ENCODE results near the gene LIAS. TPM values are rescaled to one million over a fixed set of nuclear protein-coding genes. Genes with fewer than 3 reads are reported as not detected.
A peak's percentile ranks its signal among the peaks of the same experiment; 100 is the strongest.

LIAS gene
- total RNA-seq, 1 donor from 2014 or later = 14.0 TPM

DNA sequence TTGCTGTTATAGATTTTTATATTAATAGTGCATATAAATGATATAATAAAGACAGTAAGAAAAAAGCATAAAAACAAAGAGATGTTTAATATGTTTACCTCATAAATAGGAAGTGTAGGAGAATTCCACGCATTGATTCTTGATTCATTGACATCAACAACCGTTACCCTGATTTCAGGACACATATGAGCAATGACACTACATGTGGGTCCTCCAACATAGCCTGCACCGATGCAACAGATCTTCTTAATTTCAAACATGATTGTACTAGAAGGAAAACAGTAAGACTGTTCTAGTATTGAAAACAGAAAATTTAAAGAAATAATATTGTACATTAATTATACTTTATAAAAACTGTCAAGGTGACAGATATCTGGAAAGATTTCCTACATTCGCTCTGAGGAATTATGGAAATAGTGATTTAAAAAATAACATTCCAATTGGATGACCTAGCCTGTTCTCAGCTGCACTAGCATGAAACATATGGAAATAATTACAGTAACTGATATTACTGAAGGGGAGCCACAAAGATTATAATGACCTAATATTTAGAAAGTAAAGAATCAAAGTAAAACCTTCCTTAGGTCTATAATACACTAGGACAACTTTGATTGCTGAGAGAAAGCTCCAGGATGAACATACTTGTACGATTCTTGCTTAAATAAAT, 62.5 kb downstream of the LIAS start:
- Histone ChIP-seq H3K36me3 (ENCODE audit: control insufficient read depth, insufficient read depth, low read length) (peaks cover 2% of the 10 kb centered on the region), H3K27me3 (ENCODE audit: control insufficient read depth, insufficient read depth, low read length) (no peaks in the 10 kb centered on the region), H3K4me3 (ENCODE audit: low read depth, low read length) (no peak overlapping the region)
- TF ChIP-seq, protein P1, sequence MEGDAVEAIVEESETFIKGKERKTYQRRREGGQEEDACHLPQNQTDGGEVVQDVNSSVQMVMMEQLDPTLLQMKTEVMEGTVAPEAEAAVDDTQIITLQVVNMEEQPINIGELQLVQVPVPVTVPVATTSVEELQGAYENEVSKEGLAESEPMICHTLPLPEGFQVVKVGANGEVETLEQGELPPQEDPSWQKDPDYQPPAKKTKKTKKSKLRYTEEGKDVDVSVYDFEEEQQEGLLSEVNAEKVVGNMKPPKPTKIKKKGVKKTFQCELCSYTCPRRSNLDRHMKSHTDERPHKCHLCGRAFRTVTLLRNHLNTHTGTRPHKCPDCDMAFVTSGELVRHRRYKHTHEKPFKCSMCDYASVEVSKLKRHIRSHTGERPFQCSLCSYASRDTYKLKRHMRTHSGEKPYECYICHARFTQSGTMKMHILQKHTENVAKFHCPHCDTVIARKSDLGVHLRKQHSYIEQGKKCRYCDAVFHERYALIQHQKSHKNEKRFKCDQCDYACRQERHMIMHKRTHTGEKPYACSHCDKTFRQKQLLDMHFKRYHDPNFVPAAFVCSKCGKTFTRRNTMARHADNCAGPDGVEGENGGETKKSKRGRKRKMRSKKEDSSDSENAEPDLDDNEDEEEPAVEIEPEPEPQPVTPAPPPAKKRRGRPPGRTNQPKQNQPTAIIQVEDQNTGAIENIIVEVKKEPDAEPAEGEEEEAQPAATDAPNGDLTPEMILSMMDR (IDR thresholded peaks at IDR 0.05; ENCODE audit: insufficient read depth, low read length, severe bottlenecking) = no peak
- no peak for DNase-seq (ENCODE audit: low read depth)
- no peak for FAIRE-seq

DNA sequence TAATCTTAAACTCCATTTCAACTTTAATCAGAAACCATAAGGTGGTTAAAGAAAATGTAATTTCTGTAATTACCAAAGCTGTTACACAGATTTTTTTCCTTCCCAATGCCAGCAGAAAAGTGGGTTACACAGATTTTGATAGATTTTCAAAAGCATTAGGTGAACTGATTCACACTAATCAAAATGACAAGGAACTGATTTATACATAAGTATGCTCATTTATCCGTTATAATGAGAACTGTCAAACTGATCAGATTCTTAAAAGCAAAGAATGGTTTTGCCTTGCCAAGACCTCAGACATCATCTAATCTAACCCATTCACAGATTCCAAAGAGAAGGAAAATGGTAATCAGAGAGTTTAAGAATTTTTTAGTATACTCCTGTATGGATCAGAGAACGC, 63.2 kb downstream of the LIAS start:
- no peak overlapping the region for H3K4me3 ChIP-seq (ENCODE audit: low read depth, low read length)
- no peaks in the 10 kb centered on the region for H3K27me3 ChIP-seq (ENCODE audit: control insufficient read depth, insufficient read depth, low read length)
- TF ChIP-seq, protein P1 (IDR thresholded peaks at IDR 0.05; ENCODE audit: insufficient read depth, low read length, severe bottlenecking) = no peak
- DNase-seq (ENCODE audit: low read depth) (no peak), FAIRE-seq (no peak)
- H3K36me3 ChIP-seq (ENCODE audit: control insufficient read depth, insufficient read depth, low read length) = peaks cover 2% of the 10 kb centered on the region

DNA sequence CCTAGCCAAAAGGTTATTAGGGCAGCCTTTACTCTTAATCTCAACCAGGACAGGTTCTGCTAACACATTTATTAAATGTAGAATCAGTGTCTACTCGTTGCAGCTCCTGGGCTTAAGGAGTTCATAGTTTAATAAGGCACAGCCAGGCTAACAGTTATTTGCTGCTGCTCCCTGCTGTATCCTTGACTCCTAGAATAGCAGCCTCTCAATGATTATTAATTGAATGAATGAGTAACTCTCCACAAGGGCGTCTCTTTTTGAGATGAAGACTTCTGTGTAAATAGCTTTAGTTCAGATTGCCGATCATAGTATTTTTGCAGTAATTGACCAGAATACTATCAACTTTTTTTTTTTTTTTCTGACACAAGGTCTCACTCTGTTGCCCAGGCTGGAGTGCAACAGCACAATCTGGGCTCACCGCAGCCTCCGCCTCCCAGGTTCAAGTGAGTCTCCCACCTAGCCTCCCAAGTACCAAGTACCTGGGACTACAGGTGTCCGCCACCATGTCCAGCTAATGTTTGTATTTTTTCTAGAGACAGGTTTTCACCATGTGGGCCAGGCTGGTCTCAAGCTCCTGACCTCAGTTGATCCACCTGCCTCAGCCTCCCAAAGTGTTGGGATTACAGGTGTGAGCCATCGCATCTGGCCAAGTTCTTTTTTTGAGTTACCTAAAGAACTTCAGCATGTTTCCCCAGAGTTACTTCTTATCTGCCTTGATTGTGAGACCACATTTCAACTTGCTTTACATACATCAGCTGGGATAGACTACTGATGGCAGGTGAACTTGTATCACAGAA, 65.5 kb downstream of the LIAS start:
- Histone ChIP-seq H3K36me3 (ENCODE audit: control insufficient read depth, insufficient read depth, low read length) (no peaks in the 10 kb centered on the region), H3K27me3 (ENCODE audit: control insufficient read depth, insufficient read depth, low read length) (no peaks in the 10 kb centered on the region), H3K4me3 (ENCODE audit: low read depth, low read length) (no peak overlapping the region)
- no peak for FAIRE-seq
- TF ChIP-seq, protein P1 (IDR thresholded peaks at IDR 0.05; ENCODE audit: insufficient read depth, low read length, severe bottlenecking) = no peak
- DNase-seq (ENCODE audit: low read depth) = no peak

DNA sequence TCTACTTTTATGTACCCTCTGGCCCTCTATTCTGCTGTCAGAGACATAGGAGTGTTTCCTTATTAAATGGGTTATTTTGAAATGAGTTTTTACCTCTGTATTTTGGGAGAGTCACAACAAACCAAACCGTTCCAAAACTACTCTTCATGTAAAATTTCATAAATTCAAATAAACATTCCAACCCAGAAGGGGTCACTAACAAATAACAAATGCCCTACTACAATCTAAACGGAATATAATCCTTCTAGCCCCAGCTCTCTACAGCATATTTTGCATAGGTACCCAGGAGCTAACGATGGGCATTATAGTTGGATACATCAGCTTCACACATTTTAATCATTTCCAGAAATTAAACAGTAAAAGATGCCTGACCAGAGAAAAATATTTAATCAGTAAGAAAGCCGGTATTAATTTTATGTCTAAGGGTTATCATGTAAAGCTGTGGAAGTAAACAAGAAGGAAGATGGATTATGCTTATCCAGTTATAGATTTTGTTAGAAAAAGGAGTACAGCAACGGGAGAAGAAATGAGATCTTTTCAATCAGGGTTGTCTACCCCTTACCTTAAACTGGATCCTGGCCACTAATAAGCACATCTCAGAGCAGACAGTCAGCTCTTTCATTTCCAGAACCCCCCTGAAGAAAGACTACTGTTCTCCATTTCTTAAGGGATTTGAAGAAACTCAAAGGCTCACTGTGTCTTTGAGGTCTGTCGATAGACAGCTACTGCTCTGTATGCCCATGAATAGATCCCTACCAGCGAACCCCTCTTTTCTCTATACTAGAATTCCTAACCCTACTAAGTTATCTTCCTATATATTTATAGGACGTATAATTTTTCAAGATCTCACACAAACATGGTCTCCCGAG, 67.2 kb downstream of the LIAS start:
- no peak for DNase-seq (ENCODE audit: low read depth)
- TF ChIP-seq, protein P1 (IDR thresholded peaks at IDR 0.05; ENCODE audit: insufficient read depth, low read length, severe bottlenecking) = no peak
- Histone ChIP-seq H3K4me3 (ENCODE audit: low read depth, low read length) (peak overlapping the region; percentile 81), H3K27me3 (ENCODE audit: control insufficient read depth, insufficient read depth, low read length) (no peaks in the 10 kb centered on the region), H3K36me3 (ENCODE audit: control insufficient read depth, insufficient read depth, low read length) (no peaks in the 10 kb centered on the region)
- FAIRE-seq = no peak

DNA sequence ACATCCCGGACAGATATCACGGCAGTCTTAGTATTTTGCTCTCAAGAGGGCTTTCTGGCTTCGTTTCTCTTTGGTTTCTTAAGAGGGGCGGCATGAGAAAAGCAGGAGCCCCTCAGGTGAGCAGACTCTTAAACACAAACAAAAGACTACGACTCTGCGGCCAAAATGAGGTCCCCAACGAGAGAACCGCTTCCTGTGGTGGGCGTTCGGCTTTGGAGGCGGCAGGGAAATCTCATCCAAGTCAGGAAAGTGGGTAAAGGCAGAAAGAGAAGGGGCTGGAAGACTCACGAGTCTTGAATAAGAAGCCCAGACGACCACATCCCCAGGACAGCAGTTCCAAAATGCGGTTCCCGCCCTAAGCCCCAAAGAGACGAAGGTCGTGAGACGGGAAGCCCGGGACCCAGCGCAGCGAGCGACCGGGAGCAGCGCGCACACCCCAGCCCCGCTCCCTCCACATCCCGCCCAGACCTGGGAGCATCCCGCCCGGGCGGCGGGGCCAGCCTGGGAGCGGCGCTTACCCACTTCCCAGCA, 68.0 kb downstream of the LIAS start:
- no peak for FAIRE-seq
- DNase-seq (ENCODE audit: low read depth) = no peak
- Histone ChIP-seq H3K36me3 (ENCODE audit: control insufficient read depth, insufficient read depth, low read length) (peaks cover under 1% of the 10 kb centered on the region), H3K4me3 (ENCODE audit: low read depth, low read length) (peak overlapping the region; percentile 81), H3K27me3 (ENCODE audit: control insufficient read depth, insufficient read depth, low read length) (no peaks in the 10 kb centered on the region)
- TF ChIP-seq, protein P1 (IDR thresholded peaks at IDR 0.05; ENCODE audit: insufficient read depth, low read length, severe bottlenecking) = no peak

Data from bronchial epithelial cell (primary cell).